Inferior parietal cortex (tissue), 1 donor: ENCODE measurements around the gene MYG1.
"Not testable (repeated sequence)": the region's sequence is repeated elsewhere in the genome, so short reads cannot be mapped to it uniquely, and the experiment has no call there.

Experiments
- DNase-seq: peaks from one replicate; pipeline ENCODE4 v3.0.0-alpha.2; 2016; ENCODE audit errors: extremely low spot score

MYG1 gene

GRCh38 chr12:53327435-53328042 lies 28.0 kb downstream of the MYG1 start:
- no peak for DNase-seq

DNA sequence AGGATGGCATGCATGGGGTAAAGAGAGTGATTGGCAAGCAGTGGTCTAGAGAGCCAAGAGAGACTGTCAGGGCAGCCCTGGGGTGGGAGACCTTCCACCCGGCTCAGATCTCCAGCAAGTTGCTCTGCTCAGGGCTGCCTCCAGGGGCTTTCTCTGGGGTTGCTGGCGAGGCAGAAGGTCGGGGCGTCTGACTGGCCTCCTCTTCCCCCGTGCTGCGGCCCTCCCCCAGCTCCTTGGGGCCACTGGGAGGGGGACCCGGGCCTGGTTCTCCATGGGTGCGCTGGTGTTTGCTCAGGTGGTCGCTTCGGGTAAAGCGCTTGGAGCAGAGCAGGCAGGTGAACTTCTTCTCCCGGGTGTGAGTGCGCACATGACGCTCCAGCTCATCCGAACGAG lies 28.5 kb downstream of the MYG1 start:
- DNase-seq, result no peak

- no peak for DNase-seq
These were observed 31.2 kb downstream of the MYG1 start for GRCh38 chr12:53330671-53331070.

DNA sequence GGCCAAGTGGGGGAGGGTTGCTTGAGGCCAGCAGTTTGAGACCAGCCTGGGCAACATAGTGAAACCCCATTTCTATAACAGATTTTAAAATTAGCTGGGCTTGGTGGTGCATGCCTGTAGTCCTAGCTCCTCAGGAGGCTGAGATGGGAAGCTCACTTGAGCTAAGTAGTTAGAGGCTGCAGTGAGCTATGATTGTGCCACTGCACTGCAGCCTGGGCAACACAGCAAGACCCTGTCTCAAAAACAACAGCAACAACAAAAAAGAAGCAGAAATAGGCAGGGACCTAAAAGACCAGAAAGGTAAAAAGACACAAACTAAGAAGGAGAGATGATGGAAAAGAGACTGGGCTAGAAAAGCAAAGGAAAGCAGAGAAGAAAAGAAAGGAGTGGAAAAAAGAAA lies 32.8 kb downstream of the MYG1 start:
- not testable (repeated sequence) for DNase-seq

GRCh38 chr12:53332744-53333143 lies 33.2 kb downstream of the MYG1 start:
- no peak for DNase-seq

DNA sequence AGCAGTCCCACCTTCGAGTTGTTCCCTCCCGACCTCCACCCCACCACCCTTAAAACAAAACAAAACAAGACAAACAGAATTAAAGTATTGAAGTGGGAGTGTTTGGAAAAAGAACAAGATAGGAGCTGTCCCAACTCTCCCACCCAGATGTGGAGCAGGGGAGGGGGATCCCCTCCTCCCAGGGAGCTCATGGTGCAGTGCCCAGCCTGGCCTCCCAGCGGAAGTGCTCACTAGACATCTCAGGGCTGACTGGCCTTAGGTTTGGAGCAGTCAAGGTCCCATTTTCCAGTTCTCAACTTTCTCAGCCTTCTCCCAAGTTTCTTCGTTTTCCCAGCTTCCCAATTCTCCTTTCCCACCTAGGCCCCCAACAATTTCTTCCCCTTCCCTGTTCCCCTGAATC lies 33.8 kb downstream of the MYG1 start:
- DNase-seq, result no peak

DNA sequence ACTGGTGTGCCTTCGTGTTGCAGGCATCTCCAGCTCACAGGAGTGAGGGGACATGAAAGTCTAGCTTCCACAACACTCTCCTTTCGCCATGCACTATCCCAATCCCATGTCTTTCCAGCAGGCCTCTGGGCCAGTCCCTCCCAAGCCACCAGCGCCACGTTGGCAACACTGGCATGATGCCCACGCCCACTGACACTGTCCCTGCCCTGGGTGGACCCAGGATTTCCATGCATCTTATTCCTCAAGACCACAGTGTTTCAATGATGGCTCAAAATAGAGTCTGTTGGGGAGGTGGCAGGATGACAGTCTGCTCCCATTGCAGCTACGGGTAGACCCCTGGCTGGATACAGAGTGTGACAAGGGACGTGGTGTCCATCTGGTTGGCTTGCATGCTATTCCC lies 34.4 kb downstream of the MYG1 start:
- DNase-seq, result no peak

DNA sequence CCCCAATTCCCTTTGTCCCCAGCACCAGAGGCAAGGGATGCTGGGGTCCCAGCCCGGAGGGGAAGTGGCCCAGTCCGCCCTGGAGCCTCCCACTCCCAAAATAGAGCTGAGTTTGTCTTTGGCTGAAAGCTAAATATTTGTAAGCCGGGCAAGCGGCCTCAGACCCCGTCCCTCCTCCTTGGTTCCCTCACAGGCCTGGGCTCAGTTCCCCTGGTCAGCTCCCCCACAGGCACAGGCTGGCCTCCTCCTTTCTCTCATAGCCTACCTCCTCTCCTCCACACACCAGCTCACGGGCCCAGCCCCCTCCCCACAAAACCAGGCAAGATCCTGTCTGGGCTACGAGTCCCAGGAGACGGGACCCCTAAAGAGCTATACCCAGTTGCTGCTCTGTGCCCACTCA lies 35.3 kb downstream of the MYG1 start:
- no peak for DNase-seq

- no peak for DNase-seq
These were observed 36.7 kb downstream of the MYG1 start, which contains the start of gene SP7 for GRCh38 chr12:53336181-53336681. Gene SP7, minus strand, starts transcription at chr12:53336354. Its CDS starts 708 bp downstream, at chr12:53335646.

DNA sequence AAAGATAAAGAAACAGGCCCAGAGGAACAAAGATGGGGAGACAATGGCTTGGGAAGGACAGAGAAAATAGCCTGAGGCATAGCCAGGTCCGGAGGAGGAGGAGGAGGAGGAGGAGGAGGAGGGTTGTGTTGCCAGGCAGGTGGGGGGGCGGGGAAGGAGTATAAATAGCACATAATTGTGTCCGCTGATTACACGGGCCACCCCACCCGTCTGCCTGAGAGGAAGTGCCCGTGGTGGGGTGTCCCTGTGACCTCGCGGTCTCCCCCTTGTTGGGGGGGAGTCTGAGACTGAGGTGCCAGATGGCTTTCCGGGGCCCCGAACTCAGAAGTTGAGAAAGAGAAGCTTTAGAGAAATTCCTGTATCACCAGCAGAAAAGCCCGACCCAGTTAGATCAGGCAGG lies 38.5 kb downstream of the MYG1 start:
- no peak for DNase-seq

DNA sequence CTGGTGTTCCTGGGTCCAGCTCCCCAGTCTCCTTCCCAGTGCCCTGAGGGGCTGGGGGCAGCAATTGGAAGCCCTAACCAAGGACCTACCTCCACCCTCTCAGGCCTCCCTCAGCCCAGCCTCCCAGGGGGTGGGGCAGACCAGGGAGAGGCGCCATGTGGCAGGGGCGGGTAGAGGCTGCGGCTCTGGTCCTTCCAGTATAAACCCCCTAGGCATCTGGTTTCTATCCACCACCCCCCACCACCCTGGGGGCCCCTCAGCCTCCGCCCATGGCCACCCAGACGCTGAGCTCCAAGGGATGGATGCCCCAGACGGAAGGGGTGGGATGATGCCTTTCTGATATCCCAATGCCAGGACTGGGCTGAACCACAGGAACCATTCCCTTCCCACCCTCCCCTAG lies 39.4 kb downstream of the MYG1 start:
- no peak for DNase-seq

DNA sequence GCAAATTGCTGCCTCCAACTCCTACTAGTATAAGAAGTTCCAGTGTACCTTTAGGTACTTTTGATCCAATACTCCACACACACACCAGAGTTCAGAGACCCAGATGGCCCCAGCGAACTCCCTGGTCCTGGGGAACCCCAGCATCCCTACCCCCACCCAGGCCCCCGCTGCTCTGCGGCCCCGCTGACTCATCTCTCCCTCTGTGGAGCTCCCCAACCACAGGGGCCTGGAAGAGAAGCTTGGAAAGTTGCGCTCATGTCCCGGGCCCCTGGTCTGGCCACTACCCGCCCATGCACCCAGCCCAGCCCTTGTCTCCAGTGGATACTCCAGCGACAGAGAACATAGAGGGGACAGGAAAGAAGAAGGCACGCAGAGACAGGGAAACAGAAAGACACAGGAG lies 40.9 kb downstream of the MYG1 start:
- DNase-seq, result no peak

- no peak for DNase-seq
These were observed 44.0 kb downstream of the MYG1 start for GRCh38 chr12:53343449-53343848.

DNA sequence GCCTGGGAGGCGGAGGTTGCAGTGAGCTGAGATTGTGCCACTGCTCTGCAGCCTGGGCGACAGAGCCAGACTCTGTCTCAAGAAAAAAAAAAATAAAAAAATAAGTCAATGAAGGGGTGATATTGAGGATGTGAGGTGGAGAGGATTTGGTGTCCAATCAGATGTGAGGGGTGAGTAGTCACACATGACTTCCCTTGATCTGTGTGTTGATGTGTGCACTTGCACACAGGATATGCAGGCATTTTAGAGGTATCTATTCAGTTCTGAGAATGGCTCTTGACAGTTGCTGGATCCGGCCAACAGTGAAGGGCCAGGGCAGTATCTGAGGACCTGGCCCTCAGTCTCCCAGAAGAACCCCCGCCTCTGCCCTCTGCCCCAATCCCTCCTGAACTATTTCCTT lies 44.5 kb downstream of the MYG1 start:
- DNase-seq, result no peak

DNA sequence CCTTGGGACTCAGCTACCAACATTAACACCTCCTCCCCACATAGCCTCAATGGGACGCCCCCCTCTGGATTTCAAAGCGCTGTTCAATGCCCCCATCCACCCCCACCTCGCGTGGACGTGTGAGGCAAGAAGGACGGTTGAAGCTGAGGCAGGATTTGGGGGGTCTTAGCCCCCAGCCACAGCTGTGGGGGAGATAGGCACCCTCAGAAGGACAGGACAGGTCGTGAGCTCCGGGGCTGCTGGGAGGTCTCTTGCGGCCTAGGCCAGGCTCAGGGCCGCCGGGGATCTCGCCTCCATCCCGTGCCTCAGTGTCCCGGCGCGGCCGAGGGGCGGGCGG lies 45.0 kb downstream of the MYG1 start:
- DNase-seq, result no peak

DNA sequence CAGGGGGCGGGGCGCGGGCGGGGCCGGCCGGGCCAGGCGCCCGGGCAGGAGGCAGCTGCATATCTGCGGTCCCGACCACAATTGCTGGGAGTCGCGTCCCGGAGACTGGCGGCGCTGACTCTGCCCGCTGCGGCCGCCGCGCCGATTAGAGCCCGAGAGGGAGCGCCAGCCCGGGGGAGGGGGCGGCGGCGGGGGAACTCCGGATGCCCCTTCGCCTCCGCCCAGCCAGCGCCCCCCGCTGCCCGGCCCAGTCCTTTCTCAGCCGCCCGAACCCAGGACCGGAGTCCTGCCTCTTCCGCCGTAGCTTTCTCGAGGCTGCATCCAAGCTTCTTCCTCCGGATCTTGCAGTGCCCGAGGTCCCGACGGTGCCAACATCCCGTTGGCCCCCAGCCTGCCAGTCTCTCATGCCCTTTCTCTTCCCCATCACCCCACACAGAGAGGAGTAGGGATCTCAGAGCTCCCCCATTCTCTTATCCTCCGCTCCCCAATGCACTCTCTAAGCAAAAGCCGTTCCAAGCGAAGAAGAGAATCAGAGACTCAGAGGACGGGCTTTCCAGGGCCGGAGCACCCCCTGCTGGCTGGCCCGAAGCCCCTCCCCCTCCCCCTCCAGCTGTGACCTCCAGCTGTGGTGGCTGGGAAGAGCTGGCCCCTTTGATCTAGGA lies 45.5 kb downstream of the MYG1 start:
- DNase-seq, result peak; percentile 72

GRCh38 chr12:53345486-53346188 lies 46.1 kb downstream of the MYG1 start:
- DNase-seq, result no peak

DNA sequence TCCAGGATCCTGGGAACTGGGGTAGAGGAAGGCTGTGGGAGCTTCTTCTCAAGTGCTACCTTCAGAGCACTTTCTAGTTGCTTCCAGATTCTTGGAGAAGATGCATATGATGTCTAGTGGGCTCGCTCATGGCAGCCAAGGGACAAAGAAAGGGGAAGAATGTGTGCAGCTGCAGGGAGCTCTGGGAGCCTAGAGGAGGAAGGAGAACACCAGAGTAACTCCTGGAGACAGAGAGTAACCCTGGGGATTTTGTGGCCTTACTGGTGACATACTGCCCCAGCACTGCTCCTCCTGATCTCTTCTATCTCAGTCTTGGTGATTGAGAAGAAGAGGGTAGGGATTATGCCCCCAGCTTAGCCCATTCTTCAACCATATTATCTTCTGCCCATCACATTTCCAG lies 47.0 kb downstream of the MYG1 start:
- no peak for DNase-seq

- DNase-seq, result no peak
These were observed 48.4 kb downstream of the MYG1 start for GRCh38 chr12:53347905-53348304.

- DNase-seq, result peak; percentile 94
These were observed 53.1 kb downstream of the MYG1 start for GRCh38 chr12:53352331-53353256.

DNA sequence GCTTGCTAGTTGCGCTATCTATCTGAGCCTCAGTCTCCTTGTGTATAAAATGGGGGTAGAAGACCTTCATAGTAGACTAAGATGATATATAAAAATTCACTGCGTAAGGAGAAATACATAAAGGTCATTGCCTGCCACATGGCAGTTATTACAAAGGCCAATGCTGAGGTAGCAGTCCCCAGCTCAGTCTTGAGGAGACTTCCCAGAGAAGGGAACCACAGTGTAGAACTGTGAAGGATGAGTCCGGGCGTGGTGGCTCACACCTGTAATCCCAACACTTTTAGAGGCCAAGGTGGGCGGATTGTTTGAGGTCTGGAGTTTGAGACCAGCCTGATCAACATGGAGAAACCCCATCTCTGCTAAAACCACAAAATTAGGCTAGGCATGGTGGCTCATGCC lies 53.8 kb downstream of the MYG1 start:
- DNase-seq, result no peak

GRCh38 chr12:53355121-53355520 lies 55.6 kb downstream of the MYG1 start:
- DNase-seq, result no peak
